HEK293 (cell line): ENCODE measurements around the gene MRPS18B.
A peak's percentile ranks its signal among the peaks of the same experiment; 100 is the strongest.

Source experiments
- ATF2 ChIP-seq: fragments of 450-650 bp; formaldehyde crosslinking; IDR thresholded peaks from 2 replicates; pipeline ENCODE4 v1.5.1; 2016; ENCODE audit warnings: missing biosample characterization, missing genetic modification characterization, low read depth
- GLI4 ChIP-seq: fragments of 450-650 bp; formaldehyde crosslinking; IDR thresholded peaks from 2 replicates; pipeline ENCODE4 v1.5.1; 2016; ENCODE audit warnings: missing biosample characterization, missing genetic modification characterization
- HOXC10 ChIP-seq: sonication (generic); formaldehyde crosslinking; IDR thresholded peaks from 2 replicates; pipeline ENCODE4 v1.8.1; 2023; ENCODE audit warnings: mild to moderate bottlenecking, missing genetic modification reagents
- KLF10 ChIP-seq: fragments of 450-650 bp; IDR thresholded peaks from 2 replicates; pipeline ENCODE4 v1.5.1; 2018; ENCODE audit warnings: missing biosample characterization, mild to moderate bottlenecking, missing genetic modification characterization
- KLF8 ChIP-seq: fragments of 450-650 bp; formaldehyde crosslinking; IDR thresholded peaks from 2 replicates; pipeline ENCODE4 v1.5.1; 2016; ENCODE audit warnings: missing biosample characterization, missing genetic modification characterization
- MZF1 ChIP-seq: fragments of 450-650 bp; formaldehyde crosslinking; IDR thresholded peaks from 2 replicates; pipeline ENCODE4 v1.5.1; 2017; ENCODE audit warnings: missing biosample characterization, missing genetic modification characterization, borderline replicate concordance
- PRDM10 ChIP-seq: fragments of 450-650 bp; formaldehyde crosslinking; IDR thresholded peaks from 2 replicates; pipeline ENCODE4 v1.5.1; 2016; ENCODE audit warnings: missing biosample characterization, missing genetic modification characterization
- YY1 ChIP-seq: fragments of 450-650 bp; formaldehyde crosslinking; IDR thresholded peaks from 2 replicates; pipeline ENCODE4 v1.5.1; 2018; ENCODE audit warnings: missing biosample characterization, missing genetic modification characterization
- ZBTB11 ChIP-seq: fragments of 450-650 bp; formaldehyde crosslinking; conservative IDR thresholded peaks from 2 replicates; pipeline ENCODE4 v1.5.1; 2016; ENCODE audit warnings: low read depth, missing biosample characterization, missing genetic modification characterization
- ZBTB21 ChIP-seq: fragments of 450-650 bp; formaldehyde crosslinking; IDR thresholded peaks from 2 replicates; pipeline ENCODE4 v1.5.1; 2017; ENCODE audit warnings: missing biosample characterization, missing genetic modification characterization
- ZNF146 ChIP-seq: fragments of 450-650 bp; formaldehyde crosslinking; IDR thresholded peaks from 2 replicates; pipeline ENCODE4 v1.5.1; 2016; ENCODE audit warnings: missing biosample characterization, missing genetic modification characterization
- ZNF157 ChIP-seq: fragments of 450-650 bp; formaldehyde crosslinking; IDR thresholded peaks from 2 replicates; pipeline ENCODE4 v1.5.1; 2016; ENCODE audit warnings: missing biosample characterization, missing genetic modification characterization
- ZNF214 ChIP-seq: fragments of 450-650 bp; formaldehyde crosslinking; IDR thresholded peaks from 2 replicates; pipeline ENCODE4 v1.5.1; 2017; ENCODE audit warnings: missing biosample characterization, mild to moderate bottlenecking, missing genetic modification characterization, borderline replicate concordance
- ZNF221 ChIP-seq: fragments of 450-650 bp; formaldehyde crosslinking; IDR thresholded peaks from 2 replicates; pipeline ENCODE4 v1.5.1; 2017; ENCODE audit warnings: missing biosample characterization, missing genetic modification characterization, borderline replicate concordance
- ZNF362 ChIP-seq: fragments of 450-650 bp; formaldehyde crosslinking; IDR thresholded peaks from 2 replicates; pipeline ENCODE4 v1.5.1; 2016; ENCODE audit warnings: missing biosample characterization, missing genetic modification characterization
- ZNF37A ChIP-seq: fragments of 450-650 bp; IDR thresholded peaks from 2 replicates; pipeline ENCODE4 v1.5.1; 2018; ENCODE audit warnings: missing biosample characterization, missing genetic modification characterization
- ZNF398 ChIP-seq: fragments of 450-650 bp; formaldehyde crosslinking; IDR thresholded peaks from 2 replicates; pipeline ENCODE4 v1.5.1; 2017; ENCODE audit warnings: missing biosample characterization, missing genetic modification characterization
- ZNF48 ChIP-seq: fragments of 450-650 bp; formaldehyde crosslinking; IDR thresholded peaks from 2 replicates; pipeline ENCODE4 v1.5.1; 2016; ENCODE audit warnings: missing biosample characterization, missing genetic modification characterization
- ZNF548 ChIP-seq: fragments of 450-650 bp; formaldehyde crosslinking; IDR thresholded peaks from 2 replicates; pipeline ENCODE4 v1.5.1; 2016; ENCODE audit warnings: missing biosample characterization, missing genetic modification characterization
- ZNF561 ChIP-seq: fragments of 450-650 bp; IDR thresholded peaks from 2 replicates; pipeline ENCODE4 v1.5.1; 2018; ENCODE audit warnings: missing biosample characterization, missing genetic modification characterization, borderline replicate concordance
- ZNF596 ChIP-seq: fragments of 450-650 bp; IDR thresholded peaks from 2 replicates; pipeline ENCODE4 v1.5.0; 2018; ENCODE audit warnings: missing biosample characterization, mild to moderate bottlenecking, missing genetic modification characterization, moderate library complexity
- ZNF600 ChIP-seq: fragments of 450-650 bp; formaldehyde crosslinking; IDR thresholded peaks from 2 replicates; pipeline ENCODE4 v1.5.1; 2016; ENCODE audit warnings: missing biosample characterization, missing genetic modification characterization
- ZNF610 ChIP-seq: fragments of 450-650 bp; formaldehyde crosslinking; IDR thresholded peaks from 2 replicates; pipeline ENCODE4 v1.5.1; 2016; ENCODE audit warnings: missing biosample characterization, missing genetic modification characterization, borderline replicate concordance
- ZNF621 ChIP-seq: fragments of 450-650 bp; formaldehyde crosslinking; IDR thresholded peaks from 2 replicates; pipeline ENCODE4 v1.5.1; 2017; ENCODE audit warnings: missing biosample characterization, missing genetic modification characterization
- ZNF623 ChIP-seq: fragments of 450-650 bp; formaldehyde crosslinking; IDR thresholded peaks from 2 replicates; pipeline ENCODE4 v1.5.1; 2016; ENCODE audit warnings: missing biosample characterization, missing genetic modification characterization
- ZNF626 ChIP-seq: fragments of 450-650 bp; sonication (Bioruptor Pico); formaldehyde crosslinking; IDR thresholded peaks from 2 replicates; pipeline ENCODE4 v1.5.1; 2018; ENCODE audit warnings: missing biosample characterization, missing genetic modification characterization, inconsistent platforms
- ZNF658 ChIP-seq: fragments of 450-650 bp; formaldehyde crosslinking; IDR thresholded peaks from 2 replicates; pipeline ENCODE4; 2016; ENCODE audit warnings: missing biosample characterization, missing genetic modification characterization
- ZNF76 ChIP-seq: fragments of 450-650 bp; formaldehyde crosslinking; IDR thresholded peaks from 2 replicates; pipeline ENCODE4; 2016; ENCODE audit warnings: low read depth, missing biosample characterization, missing genetic modification characterization, borderline replicate concordance

MRPS18B gene

GRCh38 chr6:30672445-30673253 is 55.0 kb downstream of the MRPS18B start, which contains the start of gene DHX16 (continued):
- peak; percentile 38; the same call in 1 of the 2 replicates for TF ChIP-seq ZNF76
- no peak for TF ChIP-seq ATF2 (tag by site-specific recombination)
- TF ChIP-seq KLF10 (tag by site-specific recombination), result 0 out of 2 replicates have a peak, but pooled peaks have one; percentile 41
- no peak for TF ChIP-seq ZNF626 (tag by site-specific recombination)
- peak; percentile 99 for TF ChIP-seq ZNF600 (tag by site-specific recombination)
- peak; percentile 97 for TF ChIP-seq ZNF362
- no peak for TF ChIP-seq HOXC10 (CRISPR knock-in tag)
- TF ChIP-seq ZNF48, result no peak
- no peak for TF ChIP-seq ZNF398
- no peak for TF ChIP-seq ZNF214 (tag by site-specific recombination)
- TF ChIP-seq MZF1 (tag by site-specific recombination), result no peak
- TF ChIP-seq KLF8 (tag by site-specific recombination), result peak; percentile 42; the same call in 1 of the 2 replicates
- no peak for TF ChIP-seq ZNF221 (tag by site-specific recombination)
- TF ChIP-seq YY1 (tag by site-specific recombination), result peak; percentile 59; the same call in 1 of the 2 replicates
- TF ChIP-seq ZNF561 (tag by site-specific recombination), result peak; percentile 100
- TF ChIP-seq ZNF157, result no peak
- TF ChIP-seq ZNF146 (tag by site-specific recombination), result no peak
- TF ChIP-seq PRDM10 (tag by site-specific recombination), result peak; percentile 68
- no peak for TF ChIP-seq ZNF596 (tag by site-specific recombination)
- TF ChIP-seq ZNF37A (tag by site-specific recombination), result no peak
- TF ChIP-seq ZBTB21, result no peak
- TF ChIP-seq ZNF610 (tag by site-specific recombination), result peak; percentile 55; the same call in 1 of the 2 replicates
- no peak for TF ChIP-seq ZNF621 (tag by site-specific recombination)
- TF ChIP-seq ZBTB11 (tag by site-specific recombination), result peak; percentile 92
- no peak; the same call in 1 of the 2 replicates for TF ChIP-seq ZNF623 (tag by site-specific recombination)
- TF ChIP-seq ZNF658 (tag by site-specific recombination), result 0 out of 2 replicates have a peak, but pooled peaks have one; percentile 48
- 0 out of 2 replicates have a peak, but pooled peaks have one; percentile 8 for TF ChIP-seq GLI4 (tag by site-specific recombination)
- no peak for TF ChIP-seq ZNF548
